H9 (cell line): ENCODE results near the gene TRPM2. TPM values are rescaled to one million over a fixed set of nuclear protein-coding genes. Genes with fewer than 3 reads are reported as not detected.
A peak's percentile ranks its signal among the peaks of the same experiment; 100 is the strongest.

ENCODE experiments used
- DNase-seq: peaks from one replicate; pipeline ENCODE4 v3.0.0-alpha.2; 2017
- H2AFZ ChIP-seq: one replicate; pipeline ENCODE4 v1.6.1; 2013; ENCODE audit warnings: mild to moderate bottlenecking, low read length, control low read depth, moderate library complexity
- H2AK5ac ChIP-seq: 2 replicates; pipeline ENCODE4 v1.6.1; 2013; ENCODE audit warnings: low read length, control low read depth, mixed read lengths; ENCODE audit not compliant: insufficient read length
- H2BK120ac ChIP-seq: one replicate; pipeline ENCODE4 v1.6.1; 2013; ENCODE audit warnings: low read depth, mild to moderate bottlenecking, low read length, control low read depth, inconsistent platforms; ENCODE audit not compliant: poor library complexity, severe bottlenecking
- H2BK12ac ChIP-seq: 2 replicates; pipeline ENCODE4 v1.6.1; 2013; ENCODE audit warnings: low read length, control low read depth, mixed read lengths, low read depth; ENCODE audit not compliant: insufficient read length
- H2BK15ac ChIP-seq: 2 replicates; pipeline ENCODE4 v1.6.1; 2013; ENCODE audit warnings: low read depth, low read length, control low read depth
- H2BK20ac ChIP-seq: one replicate; pipeline ENCODE4 v1.6.1; 2013; ENCODE audit warnings: low read depth, mild to moderate bottlenecking, low read length, control low read depth, inconsistent platforms; ENCODE audit not compliant: poor library complexity, severe bottlenecking
- H2BK5ac ChIP-seq: 2 replicates; pipeline ENCODE4 v1.6.1; 2013; ENCODE audit warnings: low read length, control low read depth, mixed read lengths; ENCODE audit not compliant: insufficient read length
- H3K14ac ChIP-seq: 2 replicates; pipeline ENCODE4 v1.6.1; 2013; ENCODE audit warnings: low read length, control low read depth; ENCODE audit not compliant: insufficient read depth
- H3K18ac ChIP-seq: 2 replicates; pipeline ENCODE4 v1.6.1; 2013; ENCODE audit warnings: low read depth, mild to moderate bottlenecking, mixed read lengths, low read length, control low read depth; ENCODE audit not compliant: insufficient read length
- H3K23ac ChIP-seq: 2 replicates; pipeline ENCODE4 v1.6.1; 2013; ENCODE audit warnings: low read length, control low read depth, mixed read lengths, low read depth; ENCODE audit not compliant: insufficient read length
- H3K23me2 ChIP-seq: 2 replicates; pipeline ENCODE4 v1.6.1; 2013; ENCODE audit warnings: low read depth, mild to moderate bottlenecking, mixed read lengths, low read length, control low read depth; ENCODE audit not compliant: insufficient read length, poor library complexity, severe bottlenecking
- H3K27ac ChIP-seq: 2 replicates; pipeline ENCODE4 v1.5.1; 2013; ENCODE audit warnings: low read length, control low read depth, mixed read lengths, low read depth; ENCODE audit not compliant: insufficient read length
- H3K27me3 ChIP-seq: 2 replicates; pipeline ENCODE4 v1.6.1; 2013; ENCODE audit warnings: low read length, control low read depth, inconsistent platforms; ENCODE audit not compliant: insufficient read depth
- H3K4ac ChIP-seq: 2 replicates; pipeline ENCODE4 v1.6.1; 2013; ENCODE audit warnings: low read depth, mild to moderate bottlenecking, control low read depth, inconsistent platforms, low read length, moderate library complexity
- H3K4me1 ChIP-seq: 2 replicates; pipeline ENCODE4 v1.6.1; 2013; ENCODE audit warnings: low read length, control low read depth, inconsistent platforms; ENCODE audit not compliant: insufficient read depth
- H3K4me2 ChIP-seq: 2 replicates; pipeline ENCODE4 v1.6.1; 2013; ENCODE audit warnings: low read length, control low read depth, mixed read lengths; ENCODE audit not compliant: insufficient read length, insufficient read depth
- H3K56ac ChIP-seq: 2 replicates; pipeline ENCODE4 v1.6.1; 2013; ENCODE audit warnings: low read depth, mild to moderate bottlenecking, mixed read lengths, low read length, control low read depth; ENCODE audit not compliant: insufficient read length
- H3K79me1 ChIP-seq: 2 replicates; pipeline ENCODE4 v1.6.1; 2013; ENCODE audit warnings: low read depth, mild to moderate bottlenecking, moderate library complexity, low read length, control low read depth, inconsistent platforms; ENCODE audit not compliant: insufficient read depth, poor library complexity, severe bottlenecking
- H3K79me2 ChIP-seq: 2 replicates; pipeline ENCODE4 v1.6.1; 2013; ENCODE audit warnings: low read length, control low read depth, inconsistent platforms; ENCODE audit not compliant: insufficient read depth
- H3K9ac ChIP-seq: 2 replicates; pipeline ENCODE4 v1.6.1; 2013; ENCODE audit warnings: low read length, control low read depth, mixed read lengths; ENCODE audit not compliant: insufficient read length; ENCODE audit errors: extremely low read depth
- H3K9me3 ChIP-seq: one replicate; pipeline ENCODE4 v1.6.1; 2013; ENCODE audit warnings: low read depth, low read length, inconsistent platforms; ENCODE audit not compliant: control insufficient read depth
- H3T11ph ChIP-seq: one replicate; pipeline ENCODE4 v1.6.1; 2013; ENCODE audit warnings: mild to moderate bottlenecking, low read length, control low read depth, inconsistent platforms
- H4K20me1 ChIP-seq: one replicate; pipeline ENCODE4 v1.6.1; 2013; ENCODE audit not compliant: control insufficient read depth, insufficient read length, insufficient read depth
- H4K5ac ChIP-seq: 2 replicates; pipeline ENCODE4 v1.6.1; 2013; ENCODE audit warnings: low read depth, mild to moderate bottlenecking, mixed read lengths, low read length, control low read depth; ENCODE audit not compliant: insufficient read length
- H4K8ac ChIP-seq: replicated peaks from 2 replicates; pipeline ENCODE4 v1.6.1; 2013; ENCODE audit warnings: low read length, control low read depth, mixed read lengths, low read depth; ENCODE audit not compliant: insufficient read length
- H4K91ac ChIP-seq: 2 replicates; pipeline ENCODE4 v1.6.1; 2013; ENCODE audit warnings: low read depth, mild to moderate bottlenecking, moderate library complexity, mixed read lengths, low read length, control low read depth; ENCODE audit not compliant: insufficient read length
- H3K27ac Mint-ChIP-seq, 3 experiments: 2 replicates in 2 of 3; 3 replicates in 1 of 3; pipeline ENCODE4 v1.8.0; 2020 to 2021; ENCODE audit warnings: mixed read lengths in 3 of 3, mild to moderate bottlenecking in 1 of 3, moderate library complexity in 1 of 3
- H3K27me3 Mint-ChIP-seq: 2 replicates; pipeline ENCODE4 v1.8.0; 2021; ENCODE audit warnings: low read depth, mild to moderate bottlenecking, moderate library complexity, mixed read lengths
- H3K36me3 Mint-ChIP-seq, 3 experiments: 2 replicates in 2 of 3; 3 replicates in 1 of 3; pipeline ENCODE4 v1.8.0; 2020 to 2021; ENCODE audit warnings: low read depth in 3 of 3, mixed read lengths in 3 of 3; ENCODE audit not compliant: insufficient read depth in 1 of 3
- H3K4me1 Mint-ChIP-seq, 2 experiments: 2 replicates each; pipeline ENCODE4 v1.8.0; 2020; ENCODE audit warnings: mixed read lengths in 2 of 2
- H3K4me3 Mint-ChIP-seq, 2 experiments: 2 replicates in 1 of 2; 3 replicates in 1 of 2; pipeline ENCODE4 v1.8.0; 2020 to 2021; ENCODE audit warnings: mild to moderate bottlenecking in 2 of 2, mixed read lengths in 2 of 2, moderate library complexity in 1 of 2
- H3K9me3 Mint-ChIP-seq, 2 experiments: 2 replicates in 1 of 2; 3 replicates in 1 of 2; pipeline ENCODE4 v1.8.0; 2020; ENCODE audit warnings: mild to moderate bottlenecking in 2 of 2, mixed read lengths in 2 of 2, moderate library complexity in 1 of 2
- WGBS: extraction: QIAGEN DNeasy Blood & Tissue Kit; methylation state at CpG from one replicate; pipeline ENCODE4 v1.1.7; 2013; ENCODE audit warnings: missing lambda C conversion rate, low lambda C conversion rate, mixed read lengths; ENCODE audit not compliant: insufficient read length; ENCODE audit errors: extremely low coverage; 5-methylcytosine and 5-hydroxymethylcytosine counted together
- total RNA-seq: library from RNA; stranded (reverse); gene quantifications from 2 replicates; pipeline ENCODE4 v1.2.1, GENCODE V29; 2021
- TF ChIP-seq, protein P1 (sequence below): fragments of 200-600 bp; sonication (generic); conservative IDR thresholded peaks from 3 replicates; pipeline ENCODE4 v1.8.0; 2021; ENCODE audit warnings: antibody characterized with exemption, mild to moderate bottlenecking

The TRPM2 gene
- total RNA-seq, 1 experiment from 2014 or later: 0.68 TPM

DNA sequence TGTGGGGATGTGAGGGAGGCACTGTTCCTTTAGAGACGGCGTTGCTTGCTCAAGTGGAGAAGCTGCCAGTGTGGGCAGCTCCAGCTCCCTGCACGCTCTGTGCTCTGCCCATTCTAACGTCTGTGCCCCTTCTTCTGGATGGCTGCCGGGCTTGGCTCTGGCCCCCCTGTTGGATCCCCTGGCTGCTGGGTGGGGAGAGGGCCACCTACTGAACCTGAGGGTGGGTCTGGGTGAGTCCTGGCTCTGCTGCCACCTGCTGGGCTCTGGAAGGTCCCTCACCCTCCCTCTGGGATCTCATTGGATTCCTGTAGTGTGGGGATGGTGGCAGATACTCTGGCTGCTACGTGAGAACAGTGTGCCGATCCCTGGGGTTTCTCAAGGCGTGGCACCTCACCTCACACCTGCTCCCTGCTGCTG lies 48.5 kb upstream of the TRPM2 start:
- H3K36me3 Mint-ChIP-seq: peaks cover 2 to 17% (median 14%) of the 10 kb centered on the region in 3 experiments; a peak in 6 of 7 replicates
- H3K9ac ChIP-seq: no peak overlapping the region

More for the DNA sequence above, 48.5 kb upstream of the TRPM2 start:
- no peaks in the 10 kb centered on the region for H4K20me1 ChIP-seq
- no peaks in the 10 kb centered on the region for H3K27me3 ChIP-seq
- H3K4me2 ChIP-seq: no peak overlapping the region
- H2BK15ac ChIP-seq: no peak overlapping the region
- H3K27ac ChIP-seq: no peak overlapping the region
- no peak overlapping the region for H4K91ac ChIP-seq
- H3T11ph ChIP-seq: no peak overlapping the region
- no peaks in the 10 kb centered on the region; the same call in none of the 2 replicates for H3K27me3 Mint-ChIP-seq
- H3K9me3 Mint-ChIP-seq: no peaks in the 10 kb centered on the region
- H3K9me3 ChIP-seq: no peaks in the 10 kb centered on the region
- TF ChIP-seq, protein P1, sequence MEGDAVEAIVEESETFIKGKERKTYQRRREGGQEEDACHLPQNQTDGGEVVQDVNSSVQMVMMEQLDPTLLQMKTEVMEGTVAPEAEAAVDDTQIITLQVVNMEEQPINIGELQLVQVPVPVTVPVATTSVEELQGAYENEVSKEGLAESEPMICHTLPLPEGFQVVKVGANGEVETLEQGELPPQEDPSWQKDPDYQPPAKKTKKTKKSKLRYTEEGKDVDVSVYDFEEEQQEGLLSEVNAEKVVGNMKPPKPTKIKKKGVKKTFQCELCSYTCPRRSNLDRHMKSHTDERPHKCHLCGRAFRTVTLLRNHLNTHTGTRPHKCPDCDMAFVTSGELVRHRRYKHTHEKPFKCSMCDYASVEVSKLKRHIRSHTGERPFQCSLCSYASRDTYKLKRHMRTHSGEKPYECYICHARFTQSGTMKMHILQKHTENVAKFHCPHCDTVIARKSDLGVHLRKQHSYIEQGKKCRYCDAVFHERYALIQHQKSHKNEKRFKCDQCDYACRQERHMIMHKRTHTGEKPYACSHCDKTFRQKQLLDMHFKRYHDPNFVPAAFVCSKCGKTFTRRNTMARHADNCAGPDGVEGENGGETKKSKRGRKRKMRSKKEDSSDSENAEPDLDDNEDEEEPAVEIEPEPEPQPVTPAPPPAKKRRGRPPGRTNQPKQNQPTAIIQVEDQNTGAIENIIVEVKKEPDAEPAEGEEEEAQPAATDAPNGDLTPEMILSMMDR: peak; percentile 64
- H4K8ac ChIP-seq: no peak overlapping the region
- no peaks in the 10 kb centered on the region for H3K79me1 ChIP-seq
- peak; percentile 59 for DNase-seq
- peaks cover 5% of the 10 kb centered on the region for H3K23me2 ChIP-seq
- H3K79me2 ChIP-seq: no peaks in the 10 kb centered on the region
- no peak overlapping the region for H2BK12ac ChIP-seq
- H4K5ac ChIP-seq: no peak overlapping the region
- no peak overlapping the region for H2AFZ ChIP-seq
- H3K4ac ChIP-seq: no peak overlapping the region
- H2BK120ac ChIP-seq: no peak overlapping the region
- no peak overlapping the region for H3K4me3 Mint-ChIP-seq
- no peak overlapping the region for H3K14ac ChIP-seq
- H2AK5ac ChIP-seq: no peak overlapping the region
- H3K23ac ChIP-seq: no peak overlapping the region
- no peak overlapping the region for H3K56ac ChIP-seq
- H3K18ac ChIP-seq: no peak overlapping the region
- peaks cover 16 to 36% of the 10 kb centered on the region in 2 experiments for H3K4me1 Mint-ChIP-seq
- H2BK5ac ChIP-seq: no peak overlapping the region
- no peaks in the 10 kb centered on the region for H3K4me1 ChIP-seq
- no CpG with 5 or more reads among the region's 8 CpGs for WGBS
- H3K27ac Mint-ChIP-seq: peak overlapping the region in 2 of 3 experiments; percentile 40 to 94; a peak in 3 of 7 replicates
- H2BK20ac ChIP-seq: no peak overlapping the region
